GM21447 (cell line): Measurements from ENCODE around the gene SACM1L.
"Not testable (repeated sequence)": the region's sequence is repeated elsewhere in the genome, so short reads cannot be mapped to it uniquely, and the experiment has no call there.

ENCODE experiments used
- ATAC-seq: cut with Tn5 transposase; IDR thresholded peaks from one replicate; pipeline ENCODE4 v1.9.1; 2021; ENCODE audit not compliant: unreplicated experiment

The SACM1L gene

DNA sequence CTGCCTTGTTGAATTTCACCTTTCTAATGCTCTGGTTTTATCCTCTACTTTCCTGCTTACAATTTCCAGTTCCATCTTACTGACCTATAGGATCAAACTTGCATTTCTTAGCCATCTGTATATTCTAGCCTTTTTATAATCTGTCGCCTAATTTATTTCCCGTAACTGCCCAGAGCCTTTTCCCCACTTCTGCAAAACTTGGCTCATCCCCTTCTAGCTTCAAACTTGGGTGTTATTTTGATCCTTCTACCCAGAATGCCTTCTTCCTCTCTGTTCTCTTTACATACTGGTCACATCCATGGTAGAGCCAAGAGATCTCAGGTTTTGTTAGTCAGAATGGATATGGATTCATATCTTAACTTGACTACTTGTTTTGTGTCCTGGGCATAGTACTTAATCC, 2.6 kb downstream of the SACM1L start:
- no peak for ATAC-seq

DNA sequence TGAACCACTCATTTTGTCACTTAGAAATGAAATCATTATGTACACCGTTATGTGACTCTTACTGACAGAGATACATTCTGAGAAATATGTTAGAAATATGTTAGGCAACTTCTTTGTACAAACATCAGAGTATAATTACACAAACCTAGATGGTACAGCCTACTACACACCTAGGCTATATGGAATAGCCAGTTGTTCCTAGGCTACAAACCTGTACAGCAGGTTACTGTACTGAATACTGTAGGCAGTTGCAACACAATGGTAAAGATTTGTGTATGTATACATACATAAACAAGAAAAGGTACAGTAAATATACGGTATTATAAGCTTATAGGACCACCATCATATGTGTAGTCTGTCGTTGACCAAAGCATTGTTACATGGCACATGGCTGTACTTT, 3.7 kb downstream of the SACM1L start:
- ATAC-seq = no peak

DNA sequence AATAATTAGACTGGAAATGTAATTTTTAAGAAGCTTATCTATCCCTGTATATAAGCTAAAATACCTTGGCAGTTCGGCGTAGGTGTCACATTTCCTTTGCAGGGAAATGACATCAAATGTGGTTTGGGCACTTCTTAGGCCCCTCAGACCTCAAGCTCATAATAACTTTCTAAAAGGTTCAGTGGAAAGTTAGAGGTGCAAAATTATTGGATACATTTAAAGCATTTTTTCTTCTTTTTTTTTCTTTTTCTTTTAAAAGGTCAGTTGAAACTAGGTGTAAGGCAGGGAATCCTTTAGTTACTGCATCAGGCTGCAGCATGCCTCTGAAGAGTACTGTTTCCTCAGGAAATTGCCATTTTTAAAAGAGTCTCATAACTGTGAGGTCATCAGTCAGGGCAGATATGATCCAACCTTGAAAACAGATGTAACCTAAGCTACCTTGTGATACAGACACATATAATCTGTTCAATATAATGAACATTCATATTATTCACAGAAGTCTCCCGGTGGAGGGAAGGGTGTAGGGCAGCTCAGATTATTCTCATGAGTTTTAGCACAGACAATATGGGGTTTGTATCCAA, 4.8 kb downstream of the SACM1L start:
- ATAC-seq = no peak

DNA sequence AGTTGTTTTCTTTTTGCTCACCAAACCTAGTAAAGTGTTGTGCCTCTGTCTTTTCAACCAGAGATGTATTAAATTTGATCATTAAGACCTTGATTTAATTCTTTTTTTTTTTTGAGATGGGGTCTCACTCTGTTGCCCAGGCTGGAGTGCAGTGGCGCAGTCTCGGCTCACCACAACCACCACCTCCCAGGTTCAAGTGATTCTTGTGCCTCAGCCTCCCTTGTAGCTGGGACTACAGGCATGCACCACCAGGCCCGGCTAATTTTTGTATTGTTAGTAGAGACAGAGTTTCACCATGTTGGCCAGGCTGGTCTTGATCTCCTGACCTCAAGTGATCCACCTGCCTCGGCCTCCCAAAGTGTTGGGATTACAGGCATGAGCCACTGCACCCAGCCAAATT, 6.0 kb downstream of the SACM1L start:
- not testable (repeated sequence) for ATAC-seq

DNA sequence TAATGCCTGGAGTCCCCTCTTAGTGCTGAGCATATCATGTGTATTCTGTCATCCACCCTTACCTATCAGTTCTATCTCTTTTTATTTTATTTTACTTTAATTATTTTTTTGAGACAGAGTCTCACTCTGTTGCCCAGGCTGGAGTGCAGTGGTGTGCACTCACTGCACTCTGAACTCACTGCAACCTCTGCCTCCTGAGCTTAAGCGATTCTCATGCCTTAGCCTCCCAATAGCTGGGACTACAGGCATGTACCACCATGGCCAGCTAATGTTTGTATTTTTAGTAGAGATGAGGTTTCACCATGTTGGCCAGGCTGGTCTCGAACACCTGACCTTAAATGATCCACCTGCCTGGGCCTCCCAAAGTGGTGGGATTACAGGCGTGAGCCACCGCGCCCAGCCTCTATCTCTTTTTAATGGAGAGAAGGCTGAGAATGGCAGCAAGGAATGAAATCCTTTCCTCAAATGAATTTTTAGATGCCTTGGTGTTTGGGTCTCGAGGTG, 11.4 kb downstream of the SACM1L start:
- ATAC-seq = no peak

DNA sequence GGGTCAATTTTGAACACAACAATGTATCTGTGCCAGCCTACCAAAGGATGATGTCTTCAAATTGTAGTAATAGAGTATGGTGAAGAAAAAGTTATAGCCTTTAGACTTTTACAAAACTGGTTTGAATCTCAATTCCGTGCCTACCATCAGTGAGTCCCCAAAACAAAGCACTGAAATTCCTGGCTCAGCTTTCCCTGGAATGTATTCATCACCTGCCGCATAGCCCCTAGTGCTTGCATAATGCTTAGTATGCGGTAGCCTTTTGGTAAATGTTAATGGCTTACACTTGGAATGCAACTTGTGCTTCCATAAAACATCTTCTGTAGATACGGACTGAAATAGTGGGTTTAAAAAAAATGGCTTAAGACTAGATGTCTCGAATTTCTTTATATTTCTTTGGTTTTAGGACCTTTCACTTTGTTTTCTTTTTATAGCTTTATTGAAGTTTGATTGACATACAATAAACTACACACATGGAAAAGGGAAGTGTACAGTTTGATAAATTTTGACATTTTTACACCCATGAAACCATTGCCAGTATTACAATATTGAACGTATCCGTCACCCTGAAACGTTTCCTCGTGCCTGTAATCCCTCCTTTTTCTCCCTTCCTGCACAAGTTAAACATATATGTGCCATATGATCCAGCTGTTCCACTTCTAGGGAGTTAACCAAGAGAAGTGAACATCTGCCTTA, 12.1 kb downstream of the SACM1L start:
- no peak for ATAC-seq

DNA sequence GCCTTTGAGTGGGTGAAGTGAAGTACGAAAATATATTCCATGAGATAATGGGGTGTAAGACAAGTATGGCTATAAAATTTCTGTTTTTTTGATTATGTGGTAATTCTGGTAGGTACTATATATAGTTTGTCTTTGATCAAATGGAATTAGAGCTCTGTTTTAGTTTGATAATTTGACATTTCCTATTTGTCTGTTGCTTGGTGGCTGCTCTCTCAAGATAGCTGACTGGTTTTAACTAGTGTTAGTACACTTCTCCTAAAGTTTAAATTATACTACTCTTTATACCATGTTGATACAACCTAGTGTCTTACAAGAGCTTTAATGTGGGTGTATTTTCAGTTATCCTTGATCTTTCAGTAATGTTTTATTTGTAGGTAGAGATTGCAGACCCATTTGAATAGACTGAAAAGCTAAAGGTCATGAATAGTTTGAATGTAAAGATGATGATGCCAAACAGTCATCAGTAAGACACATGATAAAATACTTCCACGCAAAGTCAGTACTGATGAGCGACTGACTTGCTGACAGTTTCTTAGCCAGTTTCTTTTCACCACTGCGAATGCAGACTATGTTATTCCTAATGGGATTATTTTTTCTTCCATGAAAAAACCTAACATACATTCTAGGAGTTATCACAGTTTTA, 15.2 kb downstream of the SACM1L start:
- no peak for ATAC-seq

DNA sequence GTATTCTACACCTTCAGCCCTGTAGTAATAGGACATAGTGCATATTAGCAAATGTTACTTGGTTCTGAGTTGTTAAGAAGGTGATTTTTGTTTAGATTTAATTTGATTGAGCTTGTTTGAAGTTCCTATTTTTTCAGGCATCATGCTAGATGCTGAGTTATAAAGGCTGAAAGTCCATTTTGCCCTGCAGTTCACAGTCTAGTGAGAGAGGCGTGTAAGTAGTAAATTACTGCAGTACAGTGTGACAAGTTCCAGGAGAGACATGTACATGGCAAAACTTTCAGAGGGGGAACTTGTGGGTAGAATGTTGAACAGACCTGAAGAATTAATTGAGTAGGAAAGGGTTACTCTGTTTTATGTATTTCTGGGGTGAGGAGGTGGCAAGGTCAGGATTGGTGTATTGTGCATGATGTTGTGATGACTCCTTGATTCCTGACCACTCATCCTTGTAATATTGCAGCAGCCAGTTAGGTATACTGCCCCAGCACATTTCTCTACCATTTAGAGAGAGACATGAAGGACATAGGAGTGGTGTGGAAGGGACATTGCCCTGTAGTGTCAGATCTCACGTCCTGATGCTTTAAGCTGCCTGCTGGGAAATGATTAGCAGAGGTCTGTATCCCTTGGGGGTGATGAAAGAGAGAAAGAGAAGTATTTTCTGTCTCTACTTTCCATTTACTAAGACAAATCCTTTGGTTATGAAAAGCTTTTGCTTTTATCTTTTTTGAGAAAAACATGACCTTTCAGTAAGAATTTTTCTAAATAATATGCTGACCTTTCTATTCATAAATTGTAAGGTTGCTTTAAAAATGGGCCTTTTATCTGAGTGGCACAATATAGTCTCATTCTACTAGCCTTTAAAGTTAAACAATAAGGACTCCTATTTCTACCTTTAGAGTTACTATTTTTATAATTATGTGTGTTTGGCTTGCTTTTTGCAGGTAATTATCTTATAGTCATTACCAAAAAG, 16.9 kb downstream of the SACM1L start:
- no peak for ATAC-seq

DNA sequence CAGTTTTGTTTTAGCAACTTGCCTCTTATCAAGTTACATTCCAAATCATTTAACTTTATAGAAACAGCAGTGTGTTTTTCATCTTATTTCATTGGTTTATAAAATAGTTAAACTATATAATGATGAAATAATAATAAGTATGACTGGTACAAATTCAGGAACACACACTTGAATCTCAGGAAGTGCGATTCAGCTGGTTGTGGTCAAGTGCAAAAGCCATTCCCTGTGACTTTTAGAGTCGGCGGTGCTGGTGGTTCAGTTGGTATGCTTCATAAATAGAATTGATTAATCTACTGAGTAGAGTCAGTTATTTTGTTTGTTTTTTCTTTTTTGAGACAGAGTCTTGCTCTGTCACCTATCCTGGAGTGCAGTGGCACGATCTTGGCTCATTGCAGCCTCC, 22.7 kb downstream of the SACM1L start:
- no peak for ATAC-seq

DNA sequence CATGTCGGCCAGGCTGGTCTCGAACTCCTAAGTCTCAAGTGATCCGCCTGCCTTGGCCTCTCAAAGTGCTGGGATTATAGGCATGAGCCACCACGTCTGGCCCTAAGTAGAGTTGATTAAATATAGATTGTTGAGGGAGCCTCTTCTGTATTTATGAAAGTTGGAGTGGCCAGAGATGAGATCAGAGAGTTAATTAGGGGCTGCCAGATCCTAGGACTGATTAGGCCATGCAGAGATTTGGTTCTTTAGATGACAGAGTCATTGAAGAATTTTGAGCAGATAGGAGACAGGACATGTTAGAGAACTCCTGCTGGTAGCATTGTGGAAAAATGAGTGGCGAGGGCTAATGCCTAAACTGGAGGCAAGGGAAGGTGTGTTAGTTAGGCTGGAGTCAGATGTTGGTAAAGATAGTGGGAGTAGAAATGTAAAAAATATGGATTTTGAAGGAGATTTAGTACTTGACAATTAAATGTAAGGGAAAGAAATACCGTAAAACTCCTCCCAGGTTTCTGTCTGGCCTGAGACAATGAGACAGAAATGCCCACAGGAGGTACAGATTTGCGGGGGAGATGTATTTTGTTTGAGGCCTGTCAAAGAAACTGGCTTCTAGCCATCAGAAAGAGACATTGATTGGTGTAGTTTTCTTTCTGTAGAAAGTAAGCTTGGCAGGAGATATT, 23.4 kb downstream of the SACM1L start:
- no peak for ATAC-seq

DNA sequence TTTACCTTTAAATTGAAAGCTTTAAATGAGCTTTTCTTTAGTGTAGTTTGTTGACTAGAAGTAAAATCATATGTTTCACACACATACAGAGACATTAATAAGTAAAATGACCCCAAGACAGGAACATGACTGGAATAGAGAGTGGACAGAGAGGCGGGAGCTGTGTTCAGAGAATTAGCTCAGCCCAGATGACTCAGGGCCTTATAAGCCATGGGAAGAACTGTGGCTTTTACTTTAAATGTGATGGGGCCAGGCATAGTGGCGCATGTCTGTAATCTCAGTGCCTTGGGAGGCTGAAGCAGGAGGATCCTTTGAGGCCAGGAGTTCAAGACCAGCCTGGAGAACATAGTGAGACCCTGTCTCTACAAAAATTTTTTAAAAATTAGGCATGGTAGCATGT, 26.7 kb downstream of the SACM1L start:
- ATAC-seq = no peak

DNA sequence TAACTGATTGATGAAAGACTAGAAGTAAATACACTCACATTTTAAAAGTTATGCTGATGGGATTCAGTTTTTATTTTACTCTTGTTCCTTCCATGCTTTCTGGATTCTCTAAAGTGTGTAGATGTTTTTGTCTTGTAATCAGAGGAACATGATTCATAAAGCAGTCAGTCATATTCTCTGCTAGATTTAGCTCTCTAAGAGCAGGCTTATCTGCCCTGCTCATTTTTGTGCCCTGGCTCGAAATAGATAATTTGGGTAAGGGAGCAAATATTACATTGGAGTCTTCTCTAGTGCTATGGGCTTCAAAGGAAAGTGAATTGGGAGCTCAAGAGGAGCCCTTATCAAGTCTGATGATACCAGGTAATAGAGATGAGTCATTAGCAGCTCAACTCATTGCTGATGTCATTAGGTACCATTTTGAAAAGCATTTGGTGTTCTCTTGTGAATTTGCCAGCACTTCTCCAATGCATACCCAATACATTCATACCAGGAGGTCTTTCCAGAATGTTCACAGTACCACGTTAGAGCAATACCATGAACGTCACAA, 27.7 kb downstream of the SACM1L start:
- no peak for ATAC-seq

DNA sequence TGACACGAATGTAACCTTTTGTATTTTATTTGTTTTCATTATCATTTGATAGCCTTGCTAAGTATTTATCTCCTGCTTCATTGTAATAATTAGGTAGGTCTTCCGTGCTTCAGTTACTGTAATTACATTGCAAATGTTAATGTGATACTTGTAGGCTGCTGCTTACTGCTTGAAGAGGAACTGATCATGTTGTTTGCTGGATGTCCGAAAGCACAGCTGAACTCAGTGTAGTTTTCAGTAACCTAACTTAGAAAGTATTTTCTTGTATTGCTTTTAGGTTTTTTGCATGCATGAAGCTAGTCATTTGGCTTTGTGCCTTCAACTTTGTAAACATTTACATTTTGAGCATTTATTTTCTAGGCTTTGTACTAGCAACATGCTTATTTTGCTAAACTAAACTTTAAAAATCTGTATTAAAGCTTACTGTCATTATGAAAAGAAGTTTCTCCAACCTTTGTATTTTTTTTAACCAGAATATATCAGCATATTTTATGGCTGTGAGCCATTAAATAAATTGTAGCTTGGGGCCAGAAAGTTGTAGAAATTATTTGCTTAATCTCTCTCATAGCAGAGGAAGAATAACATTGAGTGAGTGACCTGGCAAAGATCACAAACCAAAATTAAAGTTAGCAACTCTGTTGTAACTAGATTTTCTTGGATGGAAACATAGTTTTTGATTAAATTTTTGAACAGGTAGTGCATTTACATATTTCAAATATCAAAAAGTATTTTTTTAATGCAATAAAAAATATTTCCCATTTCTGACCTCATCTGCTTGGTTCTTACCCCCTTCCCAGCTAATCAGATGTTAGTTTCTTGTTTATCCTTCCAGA, 30.7 kb downstream of the SACM1L start:
- ATAC-seq = no peak

DNA sequence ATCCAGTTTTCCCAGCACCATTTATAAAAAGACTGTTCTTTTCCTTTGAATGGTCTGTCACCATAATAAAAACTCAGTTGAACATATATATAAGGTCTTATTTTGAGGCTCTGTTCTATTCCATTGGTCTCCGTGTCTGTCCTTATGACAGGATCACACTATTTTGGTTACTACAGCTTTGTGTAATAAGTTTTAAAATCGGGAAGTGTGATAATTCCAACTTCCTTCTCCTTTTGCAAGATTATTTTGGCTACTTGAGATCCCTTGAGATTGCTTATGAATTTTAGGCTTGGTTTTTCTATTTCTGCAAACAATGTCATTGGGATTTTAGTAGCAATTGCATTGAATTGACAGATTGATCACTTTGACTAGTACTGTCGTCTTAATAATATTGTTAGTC, 35.7 kb downstream of the SACM1L start:
- ATAC-seq = no peak

DNA sequence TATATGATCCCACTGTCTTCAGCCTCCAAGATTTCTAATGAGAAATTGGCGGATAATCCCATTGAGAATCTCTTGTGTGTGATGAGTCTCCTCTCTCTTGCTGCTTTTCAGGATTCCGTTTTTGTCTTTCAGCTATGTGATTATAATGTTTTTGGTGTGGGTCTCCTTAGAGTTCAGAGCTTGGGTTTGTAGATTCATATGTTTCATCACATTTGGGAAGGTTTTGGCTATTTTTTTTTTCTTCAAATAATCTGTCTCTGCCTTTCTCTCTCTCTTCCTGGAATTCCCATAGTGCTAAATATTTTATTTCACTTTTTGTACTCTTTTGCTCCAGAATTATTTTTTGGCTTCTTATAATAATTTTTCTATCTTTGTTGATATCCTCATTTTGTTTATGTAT, 40.4 kb downstream of the SACM1L start:
- ATAC-seq = no peak

DNA sequence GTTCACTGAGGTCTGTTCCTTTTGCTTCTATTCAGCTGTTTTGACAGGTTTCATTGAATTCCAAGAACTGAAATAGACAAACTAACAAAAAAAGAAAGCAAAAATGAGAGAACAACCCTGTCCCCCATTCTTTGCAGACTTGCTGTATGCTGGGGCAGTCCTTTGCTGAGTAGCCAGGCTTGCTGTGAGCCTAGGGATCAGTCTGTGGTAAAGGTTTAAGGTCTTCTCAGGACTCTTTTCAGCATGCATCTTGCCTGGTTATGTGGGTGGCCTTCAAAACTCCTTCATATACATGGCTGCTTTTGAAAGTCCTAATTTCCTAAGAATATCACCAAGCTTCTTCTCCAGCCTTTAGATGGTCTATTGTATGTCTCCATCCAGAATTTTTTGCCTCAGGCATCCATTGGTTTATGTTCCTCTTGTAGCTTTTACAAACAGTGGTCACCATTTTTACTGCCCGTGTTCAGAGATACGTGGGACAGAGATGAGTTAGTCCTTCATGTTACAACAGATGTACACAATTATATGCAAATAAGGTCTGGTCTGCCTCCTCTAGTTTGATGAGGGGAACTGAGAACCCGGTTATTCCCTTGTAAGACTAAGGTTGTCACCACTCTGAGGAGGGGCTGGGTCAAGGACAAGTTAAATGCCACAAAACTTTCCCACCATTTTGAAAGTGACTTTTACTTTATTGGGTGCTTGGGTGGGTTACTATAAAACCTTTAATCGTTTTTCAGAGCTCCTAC, 41.4 kb downstream of the SACM1L start:
- ATAC-seq = no peak

DNA sequence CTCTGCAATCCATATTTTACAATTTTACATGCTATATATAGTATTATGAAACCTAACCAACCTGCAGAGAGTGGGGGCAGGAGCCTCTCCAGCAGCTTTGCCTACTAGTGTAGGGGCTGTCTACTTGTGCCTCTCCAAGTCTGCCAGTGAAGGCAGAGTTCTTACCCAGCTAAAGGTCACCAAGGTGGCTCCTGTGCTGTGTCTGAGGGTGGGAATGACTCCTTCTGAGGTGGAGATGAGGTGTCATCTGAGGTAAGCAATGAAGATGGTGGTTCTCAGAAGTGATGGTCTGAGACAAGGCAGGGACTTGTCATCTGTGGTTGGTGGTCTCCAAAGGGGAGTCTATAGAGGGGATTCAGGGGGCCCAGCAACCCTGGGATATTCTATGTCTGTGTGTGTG, 47.5 kb downstream of the SACM1L start:
- no peak for ATAC-seq

DNA sequence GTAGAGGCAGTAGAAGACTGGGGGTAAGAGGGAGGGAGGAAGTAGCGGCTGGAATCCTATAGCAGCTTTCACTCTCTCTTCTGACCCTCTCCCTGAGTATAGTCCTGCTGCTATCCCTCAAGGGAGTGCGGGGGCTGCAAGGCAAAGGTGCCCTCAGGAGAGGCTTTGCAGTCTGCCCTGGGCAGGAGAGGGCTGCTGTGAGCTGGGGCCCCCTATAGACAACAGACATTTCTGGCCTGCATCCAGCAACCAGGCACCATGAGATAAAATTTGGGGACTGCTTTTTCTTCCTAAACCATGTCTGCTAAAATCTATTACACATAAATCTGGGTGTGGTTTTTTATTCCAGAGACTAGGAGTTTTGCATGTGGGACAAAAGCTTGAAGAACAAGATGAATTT, 48.0 kb downstream of the SACM1L start:
- ATAC-seq = no peak

DNA sequence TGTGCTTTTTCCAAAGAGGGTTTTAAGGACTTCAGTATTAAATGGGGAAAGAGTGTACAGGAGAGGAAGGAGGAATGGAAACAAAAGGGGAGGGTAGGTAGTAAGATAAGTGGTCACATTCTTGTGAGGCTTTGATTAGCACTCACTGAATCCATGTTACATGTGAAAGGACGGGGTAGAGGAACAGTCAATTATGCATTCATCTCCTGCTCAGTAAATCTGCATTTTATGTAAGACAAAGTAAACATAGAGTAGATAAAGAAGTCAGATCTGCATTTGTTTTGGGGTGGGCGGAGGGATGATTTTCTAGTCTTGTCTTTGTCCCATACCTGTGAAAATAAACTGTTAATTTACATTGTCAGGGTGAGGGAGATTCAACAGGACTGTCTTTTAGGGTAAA, 50.8 kb downstream of the SACM1L start:
- no peak for ATAC-seq
